CD4-positive, alpha-beta T cell treated with Interferon alpha-2 for 1 hour (primary cell): Measurements from ENCODE around the gene AHI1.
"Not testable (repeated sequence)": the region's sequence is repeated elsewhere in the genome, so short reads cannot be mapped to it uniquely, and the experiment has no call there.

Experiments
- DNase-seq, 2 donors: peaks; one replicate each; pipeline ENCODE4 v3.0.0-alpha.2; 2020 to 2022

The AHI1 gene

GRCh38 chr6:135505222-135505621 lies 7.7 kb upstream of the AHI1 start:
- no peak for DNase-seq

- DNase-seq = no peak
Observed at GRCh38 chr6:135504734-135505133, 7.2 kb upstream of the AHI1 start.

GRCh38 chr6:135503703-135504475 lies 6.3 kb upstream of the AHI1 start:
- no peak for DNase-seq

GRCh38 chr6:135499441-135500340 lies 2.2 kb upstream of the AHI1 start:
- DNase-seq = no peak

GRCh38 chr6:135498185-135498841 lies 773 bp upstream of the AHI1 start:
- peak; percentile 69 to 78 for DNase-seq

- no peak for DNase-seq
Observed at GRCh38 chr6:135496800-135497411, 634 bp downstream of the AHI1 start.

- DNase-seq = no peak
Observed at GRCh38 chr6:135493218-135493961, 4.2 kb downstream of the AHI1 start.

- no peak for DNase-seq
Observed at GRCh38 chr6:135490381-135490780, 7.2 kb downstream of the AHI1 start.

GRCh38 chr6:135488023-135488422 lies 9.5 kb downstream of the AHI1 start:
- no peak for DNase-seq

- DNase-seq = not testable (repeated sequence)
Observed at GRCh38 chr6:135483903-135484302, 13.6 kb downstream of the AHI1 start.

GRCh38 chr6:135481783-135482369 lies 15.7 kb downstream of the AHI1 start:
- DNase-seq = no peak

- DNase-seq = no peak
Observed at GRCh38 chr6:135479601-135480000, 17.9 kb downstream of the AHI1 start.

- no peak for DNase-seq
Observed at GRCh38 chr6:135478626-135479025, 18.9 kb downstream of the AHI1 start.

- DNase-seq = no peak
Observed at GRCh38 chr6:135475292-135475886, 22.2 kb downstream of the AHI1 start.

- no peak for DNase-seq
Observed at GRCh38 chr6:135474362-135474761, 23.2 kb downstream of the AHI1 start.

GRCh38 chr6:135465903-135466302 lies 31.6 kb downstream of the AHI1 start:
- DNase-seq = no peak

- no peak for DNase-seq
Observed at GRCh38 chr6:135465307-135465706, 32.2 kb downstream of the AHI1 start.

- no peak for DNase-seq
Observed at GRCh38 chr6:135464634-135465033, 32.9 kb downstream of the AHI1 start.

- no peak for DNase-seq
Observed at GRCh38 chr6:135461208-135461607, 36.3 kb downstream of the AHI1 start.

GRCh38 chr6:135458051-135458450 lies 39.5 kb downstream of the AHI1 start:
- no peak for DNase-seq

GRCh38 chr6:135451617-135452190 lies 45.8 kb downstream of the AHI1 start:
- DNase-seq = peak in 1 of 2 donors; percentile 54
